Ramos (cell line): Measurements from ENCODE around the gene NADK2.

ENCODE experiments used
- in situ Hi-C: fragments of 300-500 bp; cut with MboI; formaldehyde crosslinking; loops from one replicate; pipeline ENCODE4 v1.14.3; 2022; ENCODE audit warnings: low sequenced_read_pairs; ENCODE audit not compliant: unreplicated experiment

NADK2 gene

DNA sequence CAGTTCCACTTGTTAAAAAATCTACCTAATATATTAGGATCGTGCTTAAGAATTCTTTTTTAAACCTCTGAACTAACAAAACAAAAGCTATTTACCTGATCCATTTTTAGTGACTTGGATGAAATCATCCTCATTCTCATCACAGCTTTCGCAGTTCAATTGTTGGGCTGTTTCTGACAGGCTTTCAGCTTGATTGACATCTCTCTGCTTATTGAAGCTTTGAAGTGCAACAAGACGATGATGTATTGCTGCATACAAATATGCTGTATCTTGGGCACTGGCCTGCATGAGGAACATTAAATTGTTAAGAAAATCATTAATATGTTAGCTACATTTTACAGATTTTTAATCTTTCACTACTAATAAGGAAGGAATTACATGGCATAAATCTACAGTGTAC is 9.5 kb upstream of the NADK2 start:
- in situ Hi-C loops, result no loop called here

DNA sequence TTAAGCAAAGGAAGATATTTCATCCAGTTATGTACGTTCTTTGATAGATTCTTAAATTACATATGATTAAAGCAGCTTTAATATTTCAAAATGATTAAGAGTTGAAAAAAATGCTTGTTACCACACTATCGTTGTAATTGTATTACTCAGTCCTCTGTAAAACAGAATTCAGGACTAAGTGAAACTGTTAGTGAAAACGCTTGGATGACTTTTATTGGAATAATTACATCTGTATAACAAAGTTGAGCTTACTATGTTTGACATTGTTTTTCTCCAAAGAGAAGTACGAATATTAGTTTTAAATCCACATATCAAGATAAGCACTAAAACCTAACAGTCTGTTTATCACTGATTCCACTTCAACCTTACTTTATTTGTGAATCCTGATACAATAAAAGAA is 8.7 kb upstream of the NADK2 start:
- in situ Hi-C loops, result no loop called here

DNA sequence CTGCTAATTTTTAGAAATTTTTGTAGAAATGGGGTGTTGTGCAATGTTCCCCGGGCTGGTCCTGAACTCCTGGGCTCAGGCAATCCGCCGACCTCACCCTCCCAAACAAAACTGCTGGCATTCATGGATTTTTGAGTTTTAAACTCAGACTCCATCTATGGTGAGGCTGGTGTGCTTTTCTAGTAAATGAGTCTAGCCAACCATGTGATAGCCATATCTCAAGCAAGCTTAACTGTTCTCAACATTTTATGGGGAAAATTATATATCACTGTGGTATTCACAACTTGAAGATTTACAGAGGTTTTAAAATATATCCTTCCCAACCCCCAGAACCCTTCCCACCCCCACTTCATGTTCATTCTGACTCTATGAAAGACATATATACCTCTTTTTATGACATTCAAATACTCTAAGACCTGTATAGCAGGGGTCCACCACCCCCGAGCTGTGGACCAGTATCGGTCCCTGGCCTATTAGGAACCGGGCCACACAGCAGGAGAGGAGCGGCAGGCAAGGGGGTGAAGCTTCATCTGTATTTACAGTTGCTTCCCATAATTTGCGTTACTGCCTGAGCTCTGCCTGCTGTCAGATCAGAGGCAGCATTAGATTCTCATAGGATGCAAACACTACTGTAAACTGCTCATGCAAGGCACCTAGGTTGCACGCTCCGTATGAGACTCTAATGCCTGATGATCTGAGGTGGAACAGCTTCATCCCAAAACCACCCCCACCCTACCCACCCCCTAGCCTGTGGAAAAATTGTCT is 4.5 kb upstream of the NADK2 start:
- in situ Hi-C loops, result no loop called here

DNA sequence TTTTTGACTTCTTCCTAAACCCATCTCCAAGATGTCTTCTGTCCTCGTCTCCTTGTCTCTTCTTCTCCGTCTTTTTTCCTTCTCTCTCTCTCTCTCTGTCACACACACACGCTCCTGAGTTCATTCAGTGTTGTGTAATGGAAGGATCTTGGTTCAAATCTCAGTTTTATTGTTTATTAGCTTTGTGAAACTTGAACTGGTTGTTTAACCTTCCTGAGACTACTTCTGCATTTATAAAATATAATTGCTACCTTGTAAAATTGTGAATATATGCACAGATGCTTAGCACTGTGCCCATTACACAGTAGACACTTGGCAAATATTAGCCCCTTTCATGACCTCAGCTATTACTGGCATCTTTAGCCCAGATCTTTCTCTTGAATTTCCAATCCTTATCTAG is 2.4 kb upstream of the NADK2 start:
- in situ Hi-C loops, result no loop called here

DNA sequence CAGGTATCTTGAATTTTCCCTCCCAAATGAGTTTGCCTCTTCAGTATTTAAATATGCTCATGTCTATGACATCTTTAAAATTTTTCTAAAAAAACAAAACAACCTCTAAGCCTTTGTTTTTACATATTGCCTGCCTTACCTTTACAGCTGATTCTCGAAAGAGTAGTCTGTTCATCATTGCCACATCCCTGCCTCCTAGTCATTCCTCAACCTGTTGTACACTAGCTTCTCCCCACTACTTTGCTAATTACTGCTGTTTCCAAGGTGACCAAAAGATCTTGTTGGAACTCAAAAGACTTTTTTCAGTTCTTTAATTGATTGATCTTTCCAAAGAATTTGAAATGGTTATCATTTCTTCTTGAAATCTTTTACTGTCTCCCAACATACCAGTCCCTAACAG is 1.9 kb upstream of the NADK2 start:
- in situ Hi-C loops, result no loop called here

DNA sequence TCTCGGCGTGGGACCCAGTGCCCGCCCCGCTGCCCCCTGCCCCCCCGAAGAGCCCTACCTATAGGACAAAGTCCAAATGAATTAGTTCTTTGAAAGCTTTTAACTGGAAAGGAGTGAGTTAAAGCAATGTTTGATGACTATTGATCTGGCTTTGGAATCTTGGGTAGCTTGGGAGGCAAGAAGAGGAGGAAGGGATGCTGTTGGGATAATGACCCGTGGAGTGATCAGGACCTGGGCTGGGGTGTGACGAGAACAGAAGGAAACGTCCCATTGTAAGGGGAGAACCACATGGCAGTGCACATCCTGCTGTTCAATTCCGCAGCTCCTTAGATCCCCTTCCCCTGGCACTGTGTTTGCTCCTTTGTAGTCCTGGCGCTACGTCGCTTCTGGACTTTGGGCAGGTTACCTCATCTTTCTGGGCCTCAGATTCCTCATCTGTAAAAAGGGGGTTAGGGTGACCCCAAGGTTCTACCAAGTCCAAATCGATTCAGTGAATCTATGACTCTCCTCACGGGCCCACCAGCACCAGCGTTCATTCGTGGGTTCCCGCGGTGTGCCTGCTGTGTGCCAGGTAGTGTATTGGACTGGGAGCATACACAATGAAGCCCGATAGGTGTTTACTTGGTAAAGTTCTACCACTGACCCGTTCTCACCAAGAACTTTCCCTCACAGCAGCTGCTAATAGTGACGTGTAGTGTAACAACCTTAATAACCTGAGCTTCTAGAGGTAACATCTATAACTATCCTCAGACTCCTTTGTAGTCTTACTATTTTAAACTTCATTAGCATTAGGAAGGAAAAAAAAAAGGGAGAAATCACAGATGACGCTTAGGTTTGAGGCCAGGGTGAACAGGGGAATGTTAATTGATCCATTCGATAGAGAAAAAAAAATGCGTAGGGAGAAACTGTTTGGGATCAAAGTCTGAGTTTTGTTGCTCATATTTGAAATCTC is 1.1 kb upstream of the NADK2 start:
- in situ Hi-C loops, result no loop called here

DNA sequence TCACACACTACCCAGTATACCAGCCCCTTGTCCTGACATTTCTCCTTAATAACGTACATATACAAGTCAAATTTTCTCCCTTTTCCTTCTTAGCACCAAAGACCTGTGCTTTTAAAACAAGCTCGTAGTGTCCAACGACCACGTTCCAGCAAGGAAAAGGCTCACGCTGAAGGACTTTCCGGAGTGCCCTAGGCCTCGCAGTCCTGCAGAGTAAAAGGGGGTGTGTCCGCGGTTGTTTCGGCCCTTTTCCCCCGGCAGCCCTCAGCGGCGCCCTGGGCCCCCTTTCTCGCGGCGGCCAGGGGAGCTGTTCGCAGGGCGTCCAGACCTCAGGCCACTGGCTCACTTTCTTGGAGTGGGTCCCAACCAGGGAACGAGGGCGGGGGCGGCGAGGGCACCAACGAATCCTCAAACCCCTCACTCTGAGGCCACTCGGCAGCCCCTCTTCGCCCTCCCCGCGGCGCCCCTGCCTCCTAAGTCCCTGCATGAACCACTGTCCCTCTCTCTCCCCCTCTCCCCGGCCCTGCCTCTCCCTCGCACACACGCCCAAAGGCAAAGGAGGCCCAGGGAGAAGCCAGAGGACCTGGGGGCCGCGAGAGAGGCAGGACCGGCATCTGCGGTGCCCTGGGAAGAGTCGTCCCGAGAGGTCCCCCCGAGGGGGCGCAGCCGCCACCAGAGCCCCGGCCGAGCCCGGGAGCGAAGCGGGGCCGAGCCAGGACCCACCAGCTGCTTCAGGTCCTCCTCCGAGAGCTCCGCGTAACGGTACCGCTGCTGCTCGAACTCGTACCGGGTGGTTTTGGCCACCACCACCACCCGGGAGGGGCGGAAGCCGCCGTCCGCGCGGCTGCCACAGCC is 720 bp downstream of the NADK2 start:
- in situ Hi-C loops, result no loop called here

DNA sequence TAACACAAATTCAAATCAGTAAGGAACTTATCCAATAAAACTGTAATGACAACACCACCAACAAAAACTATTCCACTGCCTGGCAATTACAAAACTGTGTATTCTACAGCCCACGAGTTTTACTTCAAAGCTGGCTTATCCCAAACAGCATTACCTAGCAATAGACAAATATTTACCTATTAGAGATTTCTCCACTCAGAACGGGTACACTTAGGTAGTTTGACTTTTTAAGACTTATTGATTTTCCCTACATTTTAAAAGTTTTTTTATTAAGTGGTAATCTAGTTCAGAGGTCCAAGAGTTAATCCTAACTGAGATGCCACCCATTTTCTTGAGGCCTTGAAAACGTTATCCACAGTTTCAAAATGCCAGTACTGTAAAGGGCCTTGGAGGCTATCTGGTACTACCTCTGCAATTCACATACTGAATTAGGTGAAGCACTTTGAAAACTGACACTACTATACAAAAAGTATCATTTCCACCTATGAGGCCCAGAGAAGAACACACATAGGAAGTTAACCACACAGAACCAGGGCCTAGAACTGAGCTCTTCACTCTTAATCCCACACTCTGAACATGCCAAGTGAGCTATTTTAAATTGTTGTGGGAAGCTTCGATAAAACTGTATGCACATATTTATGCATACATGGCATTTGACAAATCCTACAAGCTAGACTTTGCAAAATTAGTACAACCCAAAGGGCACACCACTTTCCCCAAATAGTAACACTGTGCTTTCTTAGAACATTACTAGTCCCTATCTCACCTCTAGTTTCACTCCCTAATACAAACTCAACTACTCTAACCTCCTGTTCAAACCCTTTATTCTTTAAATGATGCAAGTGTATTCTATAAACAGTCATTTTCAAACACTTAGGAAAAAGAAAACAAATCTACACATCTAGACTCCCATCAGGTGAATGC is 2.1 kb downstream of the NADK2 start:
- in situ Hi-C loops, result no loop called here

DNA sequence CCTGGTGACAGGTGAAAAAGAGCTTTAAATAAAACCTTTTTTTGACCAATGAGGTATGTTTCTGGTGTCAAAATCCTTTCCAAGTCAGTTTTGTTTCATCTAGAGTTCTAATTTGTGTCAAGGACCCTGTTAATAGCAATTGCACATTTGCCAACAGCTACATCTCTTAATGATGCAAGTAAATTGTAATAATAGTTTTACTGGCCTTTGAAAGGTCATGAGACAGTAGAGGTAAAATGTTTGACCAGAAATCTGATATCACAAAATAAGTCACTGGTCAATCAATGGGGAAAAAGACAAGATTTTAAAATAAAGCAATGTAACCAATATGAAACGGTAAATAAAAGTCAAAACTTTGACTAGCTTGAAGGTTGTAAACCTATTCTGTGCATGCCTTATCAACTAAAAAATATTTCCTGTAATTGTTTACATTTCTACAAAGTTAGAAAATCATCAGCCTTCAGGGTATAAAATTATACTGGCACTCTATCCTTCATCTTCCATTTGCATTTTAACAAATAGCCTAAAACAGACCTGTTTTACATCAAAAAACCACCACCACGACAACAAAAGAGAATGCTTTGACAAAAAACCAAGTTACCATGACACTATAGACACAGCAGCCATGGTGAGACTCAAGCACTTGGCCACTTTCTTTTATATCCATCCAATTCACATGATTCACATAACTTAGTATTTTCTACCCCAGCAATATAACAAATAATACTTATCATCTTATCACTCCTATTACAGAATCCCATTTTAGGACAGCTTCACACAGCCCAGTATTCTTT is 3.0 kb downstream of the NADK2 start:
- in situ Hi-C loops, result no loop called here

DNA sequence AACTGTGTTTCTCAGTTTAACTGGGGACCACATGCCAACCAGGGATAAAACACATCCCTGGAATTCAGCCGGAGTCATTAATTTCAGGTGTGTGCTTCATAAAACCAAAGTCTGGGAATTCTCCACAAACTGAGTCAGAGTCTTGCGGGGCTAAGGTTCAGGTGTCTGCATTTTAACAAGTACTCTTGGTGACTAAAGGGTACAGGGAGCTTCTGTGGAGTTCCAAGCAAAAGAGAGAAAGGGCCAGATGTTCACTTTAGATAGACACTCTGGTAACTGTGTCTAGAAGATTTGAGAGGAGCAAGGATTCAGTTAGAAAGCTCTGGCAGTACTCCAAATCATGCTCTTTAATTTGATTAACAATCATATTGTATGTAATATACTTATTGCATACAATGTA is 4.0 kb downstream of the NADK2 start:
- in situ Hi-C loops, result no loop called here

DNA sequence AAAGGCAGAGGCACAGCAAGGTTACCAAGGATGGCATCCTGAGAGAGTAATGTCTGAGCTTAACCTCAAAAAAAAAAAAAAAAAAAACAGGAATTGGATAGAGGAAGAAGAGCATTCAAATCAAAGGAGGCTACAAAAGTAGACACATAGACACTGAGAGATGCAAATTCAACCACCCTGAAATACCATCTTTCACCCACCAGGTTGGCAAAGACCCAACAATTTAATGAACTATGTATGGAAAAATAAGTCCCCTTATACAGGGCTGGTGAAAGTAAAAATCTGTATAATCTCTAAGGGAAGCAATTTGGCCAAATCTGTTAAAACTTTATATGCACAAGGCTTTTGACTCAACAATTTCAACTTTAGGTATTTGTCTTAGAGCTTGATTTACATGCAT is 4.9 kb downstream of the NADK2 start:
- in situ Hi-C loops, result no loop called here

DNA sequence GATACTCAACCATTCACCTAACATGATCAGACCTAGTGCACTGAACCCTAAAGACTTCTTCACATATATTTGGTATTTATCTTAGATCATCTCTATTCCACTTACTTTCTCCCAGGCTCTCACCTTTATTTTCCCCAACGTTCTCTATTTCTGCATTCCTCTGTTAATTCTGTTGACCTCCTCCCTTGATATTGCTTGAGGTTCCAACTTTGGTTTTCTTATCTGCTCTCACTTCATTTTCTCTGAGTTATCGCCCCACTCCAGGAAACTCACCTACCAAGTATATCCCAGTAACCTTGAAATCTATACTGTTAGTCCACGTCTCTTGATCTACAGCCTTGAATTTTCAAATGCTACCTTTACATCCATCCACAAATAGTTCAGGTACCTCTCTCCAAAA is 9.2 kb downstream of the NADK2 start:
- in situ Hi-C loops, result no loop called here

DNA sequence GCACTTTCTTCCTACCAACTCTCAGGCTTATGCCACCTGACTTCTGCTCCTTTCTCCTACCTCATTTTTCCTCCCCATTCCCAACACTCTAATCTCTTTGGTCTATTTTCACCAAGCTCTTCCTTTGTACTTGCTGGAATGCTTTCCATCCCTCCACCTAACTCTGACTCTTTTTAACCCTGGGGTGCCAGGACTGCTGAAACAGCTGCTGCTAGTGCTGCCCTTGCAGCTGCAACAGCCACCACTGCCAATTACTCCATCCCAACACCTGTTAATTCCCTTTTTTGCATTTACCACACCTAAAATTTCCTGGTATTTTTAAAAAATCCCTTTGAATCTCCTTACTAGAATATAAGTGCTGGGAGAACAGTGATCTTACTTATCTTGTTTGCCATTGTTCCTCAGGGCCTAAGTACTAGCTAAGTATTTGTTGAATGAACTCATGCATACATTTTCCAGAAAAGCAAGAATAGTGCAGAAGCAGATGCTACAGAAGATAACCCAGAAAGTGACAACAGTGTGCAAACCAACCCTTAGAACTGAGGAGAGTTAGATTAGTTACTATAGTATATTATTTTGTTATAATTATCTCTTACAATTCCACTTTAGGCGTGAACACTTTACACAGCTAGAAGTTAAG is 11.5 kb downstream of the NADK2 start:
- in situ Hi-C loops, result no loop called here

DNA sequence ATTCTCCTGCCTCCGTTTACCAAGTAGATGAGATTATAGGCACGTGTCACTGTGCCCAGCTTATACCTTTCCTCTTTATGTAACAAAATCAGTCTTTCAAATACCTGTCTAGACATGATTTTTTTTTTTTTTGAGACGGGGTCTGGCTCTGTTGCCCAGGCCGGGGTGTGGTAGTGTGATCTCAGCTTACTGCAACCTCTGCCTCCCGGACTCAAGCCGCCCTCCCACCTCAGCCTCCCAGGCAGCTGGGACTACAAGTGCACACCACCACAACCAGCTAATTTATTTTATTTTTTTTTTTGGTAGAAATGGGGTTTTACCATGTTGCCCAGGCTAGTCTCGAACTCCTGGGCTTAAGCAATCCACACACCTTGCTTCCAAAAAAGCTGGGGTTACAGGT is 13.2 kb downstream of the NADK2 start:
- in situ Hi-C loops, result no loop called here

DNA sequence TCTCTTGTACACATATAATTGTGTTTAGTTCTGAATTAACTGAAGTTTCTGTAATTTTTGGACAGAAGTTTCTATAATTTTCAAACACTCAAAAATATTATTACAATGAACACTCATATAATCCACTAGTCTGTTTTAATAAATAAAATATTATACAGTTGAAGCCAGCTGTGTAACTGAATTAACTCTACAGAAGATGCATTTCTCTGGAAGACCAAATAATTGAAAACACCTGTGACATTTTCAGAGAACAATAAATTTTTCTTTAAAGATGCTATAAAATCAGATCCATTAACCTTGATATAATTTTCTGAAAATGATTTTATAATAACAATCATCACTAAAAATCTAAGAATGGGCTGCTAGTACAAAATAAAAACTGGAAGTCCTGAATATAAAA is 14.7 kb downstream of the NADK2 start:
- in situ Hi-C loops, result no loop called here

DNA sequence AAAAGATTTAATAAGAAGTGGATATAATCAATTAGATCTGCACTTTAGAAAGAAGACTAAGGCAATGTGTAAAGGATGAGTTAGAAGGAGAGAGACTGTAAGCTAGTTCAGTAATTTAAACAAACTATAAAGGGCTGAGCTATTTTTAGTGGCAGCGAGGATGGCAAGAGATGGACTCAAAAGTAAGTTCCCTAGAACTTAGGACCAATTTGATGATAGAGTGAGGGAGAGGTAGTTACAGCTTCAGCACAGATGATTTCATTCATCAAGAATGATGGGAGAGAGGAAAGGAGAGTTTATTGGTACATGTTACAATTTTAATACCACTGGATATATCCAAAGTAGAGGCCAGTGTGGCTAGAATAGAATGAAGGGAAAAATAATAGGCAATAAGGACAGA is 19.1 kb downstream of the NADK2 start:
- in situ Hi-C loops, result no loop called here

DNA sequence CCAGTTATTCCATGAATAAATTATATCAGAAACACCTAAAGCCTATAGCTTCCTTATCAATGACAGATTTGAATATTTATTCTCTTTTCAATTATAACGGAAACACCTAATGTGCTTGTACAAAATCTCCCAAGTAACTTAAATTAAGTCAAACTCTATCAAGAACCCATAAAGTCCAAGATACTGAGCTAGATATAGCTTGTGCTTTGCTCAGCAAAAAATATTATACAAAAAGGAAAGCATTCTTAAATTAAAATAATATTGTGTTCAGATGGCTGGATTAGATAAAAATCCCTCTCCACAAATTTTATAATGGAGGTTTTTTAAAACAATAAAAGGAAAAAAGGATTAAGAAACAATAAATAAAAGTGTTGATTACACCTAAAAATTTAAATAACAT is 23.7 kb downstream of the NADK2 start:
- in situ Hi-C loops, result no loop called here

DNA sequence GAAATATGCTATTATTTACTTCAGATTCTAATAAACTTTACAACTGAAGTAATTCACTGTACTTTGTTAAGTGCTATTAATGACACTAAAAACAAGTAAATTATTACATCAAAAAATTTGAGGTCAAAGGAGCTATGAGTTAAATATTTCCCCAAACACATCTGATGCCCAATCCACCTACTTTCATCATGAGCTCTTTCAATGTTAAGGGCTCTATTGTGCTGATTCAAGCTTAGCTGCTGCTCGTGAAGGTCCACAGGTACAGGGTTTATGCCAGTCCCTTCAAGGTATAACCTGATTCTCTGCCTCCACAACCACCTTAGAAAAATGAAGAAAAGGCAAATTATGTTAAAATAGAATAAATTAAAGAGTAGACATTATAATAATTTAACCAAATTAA is 24.2 kb downstream of the NADK2 start:
- in situ Hi-C loops, result no loop called here
